Cerebellar nuclear complex (tissue), 1 donor: ENCODE data around the gene CD8A.
"Not testable (repeated sequence)": the region's sequence is repeated elsewhere in the genome, so short reads cannot be mapped to it uniquely, and the experiment has no call there.

Experiments
- DNase-seq, 2 experiments: peaks; one replicate each; lab custom pipeline; 2025; lab: John Stamatoyannopoulos, UW

Gene CD8A

GRCh38 chr2:86790676-86791572 lies at the start of gene CD8A:
CD8A (minus strand) TSS chr2:86790913; CDS start chr2:86790825, 88 bp downstream.
- no peak for DNase-seq

GRCh38 chr2:86839871-86840548 lies 49.3 kb upstream of the CD8A start:
- DNase-seq: not testable (repeated sequence)

GRCh38 chr2:86839455-86839854 lies 48.7 kb upstream of the CD8A start:
- DNase-seq: not testable (repeated sequence)

GRCh38 chr2:86837714-86838113 lies 47.0 kb upstream of the CD8A start:
- DNase-seq: not testable (repeated sequence)

- DNase-seq: not testable (repeated sequence)
Observed at GRCh38 chr2:86836915-86837695, 46.4 kb upstream of the CD8A start.

- DNase-seq: not testable (repeated sequence)
Observed at GRCh38 chr2:86835548-86835889, 44.8 kb upstream of the CD8A start.

GRCh38 chr2:86833315-86833714 lies 42.6 kb upstream of the CD8A start:
- DNase-seq: no peak

GRCh38 chr2:86832334-86833096 lies 41.8 kb upstream of the CD8A start:
- no peak for DNase-seq

- DNase-seq: no peak
Observed at GRCh38 chr2:86831537-86831936, 40.8 kb upstream of the CD8A start.

GRCh38 chr2:86826951-86827350 lies 36.2 kb upstream of the CD8A start:
- DNase-seq: no peak

- DNase-seq: no peak
Observed at GRCh38 chr2:86825693-86826381, 35.1 kb upstream of the CD8A start.

- DNase-seq: no peak
Observed at GRCh38 chr2:86825036-86825692, 34.5 kb upstream of the CD8A start.

GRCh38 chr2:86822668-86823345 lies 32.1 kb upstream of the CD8A start:
- DNase-seq: no peak

- no peak for DNase-seq
Observed at GRCh38 chr2:86821842-86822241, 31.1 kb upstream of the CD8A start.

GRCh38 chr2:86821306-86821705 lies 30.6 kb upstream of the CD8A start:
- no peak for DNase-seq

- DNase-seq: no peak
Observed at GRCh38 chr2:86818957-86819356, 28.2 kb upstream of the CD8A start.

GRCh38 chr2:86818114-86818801 lies 27.5 kb upstream of the CD8A start:
- no peak for DNase-seq

GRCh38 chr2:86815611-86816010 lies 24.9 kb upstream of the CD8A start:
- no peak for DNase-seq

- DNase-seq: no peak
Observed at GRCh38 chr2:86809481-86810121, 18.9 kb upstream of the CD8A start.
